ENCODE results near the gene TCF20. TPM values are rescaled to one million over a fixed set of nuclear protein-coding genes. Genes with fewer than 3 reads are reported as not detected.
A peak's percentile ranks its signal among the peaks of the same experiment; 100 is the strongest.

The TCF20 gene
- total RNA-seq, 4 donors from 2014 or later: 40.2 to 52.5 (median 41.0) TPM

- intact Hi-C loops (cut with DNase I): loop anchor here (5.0 kb wide), 1 partner anchor 161 kb away; no protein-coding TSS in a partner anchor
- 19 to 26% methylated on average over 5 of the region's 5 CpGs for whole genome bisulfite sequencing, 2 donors
- Histone ChIP-seq H3K4me3 (no peak overlapping the region), H3K36me3 (no peaks in the 10 kb centered on the region), H3K4me1 (peaks cover 2 to 88% (median 20%) of the 10 kb centered on the region in 3 donors), H3K9me3 (no peaks in the 10 kb centered on the region), H3K27me3 (no peaks in the 10 kb centered on the region), H3K27ac (peak overlapping the region; percentile 56 to 83 (median 62))
- no peak for TF ChIP-seq POLR2A (IDR thresholded peaks at IDR 0.05)
- TF ChIP-seq, protein P1, sequence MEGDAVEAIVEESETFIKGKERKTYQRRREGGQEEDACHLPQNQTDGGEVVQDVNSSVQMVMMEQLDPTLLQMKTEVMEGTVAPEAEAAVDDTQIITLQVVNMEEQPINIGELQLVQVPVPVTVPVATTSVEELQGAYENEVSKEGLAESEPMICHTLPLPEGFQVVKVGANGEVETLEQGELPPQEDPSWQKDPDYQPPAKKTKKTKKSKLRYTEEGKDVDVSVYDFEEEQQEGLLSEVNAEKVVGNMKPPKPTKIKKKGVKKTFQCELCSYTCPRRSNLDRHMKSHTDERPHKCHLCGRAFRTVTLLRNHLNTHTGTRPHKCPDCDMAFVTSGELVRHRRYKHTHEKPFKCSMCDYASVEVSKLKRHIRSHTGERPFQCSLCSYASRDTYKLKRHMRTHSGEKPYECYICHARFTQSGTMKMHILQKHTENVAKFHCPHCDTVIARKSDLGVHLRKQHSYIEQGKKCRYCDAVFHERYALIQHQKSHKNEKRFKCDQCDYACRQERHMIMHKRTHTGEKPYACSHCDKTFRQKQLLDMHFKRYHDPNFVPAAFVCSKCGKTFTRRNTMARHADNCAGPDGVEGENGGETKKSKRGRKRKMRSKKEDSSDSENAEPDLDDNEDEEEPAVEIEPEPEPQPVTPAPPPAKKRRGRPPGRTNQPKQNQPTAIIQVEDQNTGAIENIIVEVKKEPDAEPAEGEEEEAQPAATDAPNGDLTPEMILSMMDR (IDR thresholded peaks at IDR 0.05): no peak
- no peak for DNase-seq
Observed at GRCh38 chr22:42275970-42276369, 5.5 kb upstream of the TCF20 start.

DNA sequence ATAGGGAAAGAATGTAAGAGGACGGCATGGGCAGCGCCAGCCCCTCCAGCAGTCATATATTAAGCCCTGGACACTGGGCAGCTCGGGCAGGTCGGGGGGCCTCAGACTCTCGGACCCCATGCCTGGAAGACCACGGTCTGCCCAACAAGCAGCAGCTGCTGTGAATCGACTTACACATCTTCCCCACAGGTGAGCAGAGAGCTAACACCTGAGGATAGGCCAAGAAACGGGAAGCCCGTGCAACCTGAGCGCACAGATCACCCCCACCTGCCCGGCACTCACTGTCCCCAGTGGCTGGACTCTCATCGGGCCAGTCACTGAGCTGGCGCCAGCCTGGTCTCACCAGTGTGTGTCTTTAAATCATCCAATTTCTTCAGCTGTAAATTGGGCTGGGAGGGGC lies 4.7 kb upstream of the TCF20 start:
- intact Hi-C loops (cut with DNase I): loop anchor here (5.0 kb wide), 1 partner anchor 162 kb away; no protein-coding TSS in a partner anchor
- Histone ChIP-seq H3K9me3 (no peaks in the 10 kb centered on the region), H3K4me1 (peaks cover 5 to 83% (median 22%) of the 10 kb centered on the region in 3 donors), H3K36me3 (no peaks in the 10 kb centered on the region), H3K4me3 (no peak overlapping the region), H3K27me3 (no peaks in the 10 kb centered on the region), H3K27ac (peak overlapping the region; percentile 56 to 83 (median 62))
- TF ChIP-seq, protein P1 (IDR thresholded peaks at IDR 0.05): no peak
- no peak for DNase-seq
- WGBS, 2 donors: 61 to 66% methylated on average over 3 to 8 of the region's 13 CpGs

- Histone ChIP-seq H3K27ac (peak overlapping the region in 2 of 4 donors; percentile 1 to 10), H3K4me3 (no peak overlapping the region), H3K36me3 (no peaks in the 10 kb centered on the region), H3K27me3 (no peaks in the 10 kb centered on the region), H3K4me1 (peaks cover 5 to 77% (median 24%) of the 10 kb centered on the region in 3 donors), H3K9me3 (no peaks in the 10 kb centered on the region)
- DNase-seq: no peak
- WGBS, 2 donors: 64 to 70% methylated on average over 2 to 9 of the region's 13 CpGs
- intact Hi-C loops (cut with DNase I): no loop called here
- TF ChIP-seq POLR2A (IDR thresholded peaks at IDR 0.05): no peak
- TF ChIP-seq, protein P1 (IDR thresholded peaks at IDR 0.05): no peak
Observed at GRCh38 chr22:42273855-42274451, 3.5 kb upstream of the TCF20 start.

DNA sequence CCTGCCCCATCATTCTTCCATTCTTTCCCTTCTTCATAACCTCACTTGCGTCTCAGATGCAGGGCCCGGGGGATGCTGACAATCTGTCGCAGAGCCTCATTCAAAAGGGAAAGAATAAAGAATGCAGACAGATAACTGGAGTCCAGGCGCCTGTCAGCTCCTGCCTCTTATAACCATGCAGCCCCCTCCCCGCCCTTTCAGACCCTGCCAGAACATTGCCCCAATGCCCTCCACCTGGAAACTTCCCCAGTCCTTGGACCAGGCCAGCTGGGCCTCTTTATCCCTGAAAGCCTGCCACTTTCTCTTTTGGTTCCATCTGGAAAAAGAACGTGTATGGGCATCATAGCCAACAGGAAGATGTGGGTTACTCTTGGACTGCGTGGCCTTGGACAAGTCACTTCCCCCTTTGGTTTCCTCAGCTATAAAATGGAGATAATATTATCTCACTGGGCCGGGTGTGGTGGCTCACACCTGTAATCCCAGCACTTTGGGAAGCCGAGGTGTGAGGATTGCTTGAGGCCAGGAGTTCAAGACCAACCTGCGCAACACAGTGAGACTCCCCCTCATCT lies 2.1 kb upstream of the TCF20 start:
- Histone ChIP-seq H3K4me3 (no peak overlapping the region), H3K36me3 (peaks cover 0 to 2% (median 0%) of the 10 kb centered on the region in 3 donors), H3K4me1 (peaks cover 5 to 82% (median 32%) of the 10 kb centered on the region in 3 donors), H3K9me3 (no peaks in the 10 kb centered on the region), H3K27ac (peak overlapping the region; percentile 66 to 99 (median 98)), H3K27me3 (no peaks in the 10 kb centered on the region)
- DNase-seq: no peak
- no peak for TF ChIP-seq POLR2A (IDR thresholded peaks at IDR 0.05)
- TF ChIP-seq, protein P1 (IDR thresholded peaks at IDR 0.05): no peak
- 65 to 71% methylated on average over 9 of the region's 10 CpGs for WGBS, 2 donors
- intact Hi-C loops (cut with DNase I): no loop called here

DNA sequence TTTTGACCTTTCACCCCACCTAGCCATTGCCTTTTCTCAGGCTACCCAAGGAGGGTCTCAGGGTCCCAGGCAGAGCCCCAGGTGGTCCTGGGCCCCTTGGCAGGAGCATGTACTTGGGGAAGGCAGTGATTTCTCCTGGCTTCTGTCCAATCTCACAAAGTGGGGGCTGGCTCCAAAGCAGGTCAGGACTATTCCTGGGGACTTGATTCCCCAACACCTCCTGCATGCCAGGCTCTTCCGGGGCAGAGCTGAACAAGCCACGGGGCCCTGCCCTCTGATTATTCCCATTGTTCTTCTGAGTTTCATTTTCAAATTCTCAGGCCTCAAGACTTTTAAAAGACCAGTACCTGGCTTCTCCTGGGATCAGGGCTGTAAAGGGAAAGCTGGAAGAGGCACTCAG lies 1.5 kb upstream of the TCF20 start:
- DNase-seq: no peak
- peak overlapping the region; percentile 66 to 99 (median 98) for H3K27ac ChIP-seq
- H3K27me3 ChIP-seq: no peaks in the 10 kb centered on the region
- H3K4me3 ChIP-seq: no peak overlapping the region
- peaks cover 5 to 85% (median 32%) of the 10 kb centered on the region in 3 donors for H3K4me1 ChIP-seq
- 33 to 40% methylated on average over 2 of the region's 2 CpGs for WGBS, 2 donors
- TF ChIP-seq, protein P1 (IDR thresholded peaks at IDR 0.05): no peak
- TF ChIP-seq POLR2A (IDR thresholded peaks at IDR 0.05): no peak
- H3K9me3 ChIP-seq: no peaks in the 10 kb centered on the region
- H3K36me3 ChIP-seq: peaks cover 0 to 9% (median 0%) of the 10 kb centered on the region in 3 donors
- intact Hi-C loops (cut with DNase I): no loop called here
